EL (cell line): ENCODE measurements around the gene MTG1.
"Not testable (repeated sequence)": the region's sequence is repeated elsewhere in the genome, so short reads cannot be mapped to it uniquely, and the experiment has no call there.

Experiments
- DNase-seq: peaks from one replicate; pipeline ENCODE4 v3.0.0-alpha.2; 2016

The MTG1 gene

DNA sequence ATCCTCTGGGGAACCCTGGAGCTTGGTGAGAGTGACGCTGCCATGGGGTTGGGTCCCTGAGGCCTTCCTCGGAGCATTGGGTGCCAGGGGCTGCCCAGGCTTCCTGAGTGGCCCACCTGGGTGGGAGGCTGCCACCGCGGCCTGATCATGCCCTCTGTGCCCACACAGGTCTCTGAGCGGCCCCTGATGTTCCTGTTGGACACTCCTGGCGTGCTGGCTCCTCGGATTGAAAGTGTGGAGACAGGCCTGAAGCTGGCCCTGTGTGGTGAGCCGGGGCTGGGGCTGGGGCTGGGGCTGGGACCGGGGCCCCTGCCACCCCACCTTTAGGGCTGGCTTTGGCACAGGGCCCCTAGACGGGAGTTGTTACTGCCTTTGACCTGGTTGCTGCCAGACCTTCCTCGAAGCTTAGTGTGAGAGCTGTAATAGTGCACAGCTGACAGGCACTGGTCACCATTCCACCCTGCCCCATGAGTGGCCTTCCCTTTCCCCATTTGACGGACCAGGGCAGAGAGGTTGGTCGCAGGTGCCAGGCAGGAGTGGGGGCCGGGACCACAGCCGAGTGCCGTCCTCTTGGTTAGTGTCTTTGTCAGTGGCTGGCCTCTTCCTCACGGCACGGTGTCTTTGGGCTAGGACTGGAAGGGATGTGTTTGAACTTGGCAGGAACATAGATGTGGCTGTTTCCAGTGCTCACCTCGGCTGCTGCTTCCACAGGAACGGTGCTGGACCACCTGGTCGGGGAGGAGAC, 8.2 kb downstream of the MTG1 start:
- no peak for DNase-seq

DNA sequence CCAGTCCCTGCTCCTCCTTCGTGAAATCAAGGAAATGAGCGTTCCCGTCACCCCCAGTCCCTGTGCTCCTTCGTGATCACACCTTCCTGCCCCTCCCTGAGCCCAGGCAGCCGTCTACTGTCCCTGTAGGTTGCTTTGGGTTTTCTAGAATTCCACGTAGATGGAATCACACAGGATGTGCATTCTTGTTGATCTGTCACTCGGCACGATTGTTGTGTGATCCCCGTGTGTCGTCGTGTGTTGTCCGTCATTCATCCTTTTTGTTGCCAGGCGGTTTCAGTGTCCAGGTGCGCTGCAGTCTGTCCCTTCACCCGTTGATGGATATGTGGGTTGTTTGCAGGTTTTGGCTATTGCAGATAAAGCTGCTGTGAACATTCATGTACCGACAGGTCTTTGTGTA, 9.4 kb downstream of the MTG1 start:
- DNase-seq, result no peak

DNA sequence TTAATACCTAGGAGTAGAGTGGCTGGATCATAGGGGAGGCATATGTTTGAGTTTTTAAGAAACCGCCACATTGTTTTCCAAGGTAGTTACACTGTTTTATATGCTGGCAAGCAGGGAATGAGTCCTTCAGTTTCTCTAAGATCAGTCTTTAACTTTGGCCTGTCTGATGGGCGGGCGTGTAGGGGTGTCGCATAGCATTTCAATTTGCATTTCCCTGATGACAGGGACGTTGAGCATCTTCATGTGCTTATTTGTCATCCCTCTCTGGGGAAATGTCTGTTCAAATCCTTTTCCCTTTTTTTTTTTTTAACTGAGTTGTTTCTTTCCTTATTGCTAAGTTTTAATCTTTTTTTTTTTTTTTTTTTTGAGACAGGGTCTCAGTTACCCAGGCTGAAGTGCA, 9.8 kb downstream of the MTG1 start:
- no peak for DNase-seq

DNA sequence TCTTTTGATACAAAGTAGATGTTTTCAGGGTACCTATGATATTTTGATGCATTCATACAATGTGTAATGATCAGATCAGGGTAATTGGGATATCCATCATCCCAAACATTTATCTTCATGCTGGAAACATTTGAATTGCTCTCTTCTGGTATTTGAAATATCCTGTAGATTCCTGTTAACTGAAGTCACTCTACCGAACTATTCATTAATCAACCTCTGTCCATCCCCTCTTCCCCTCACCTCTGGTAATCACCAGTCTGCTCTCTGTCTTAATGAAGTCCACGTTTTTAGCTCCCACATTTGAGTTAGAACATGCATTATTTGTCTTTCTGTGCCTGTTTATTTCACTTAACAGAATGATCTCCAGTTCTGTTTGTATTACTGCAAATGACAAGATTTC, 11.3 kb downstream of the MTG1 start:
- peak; percentile 57 for DNase-seq

DNA sequence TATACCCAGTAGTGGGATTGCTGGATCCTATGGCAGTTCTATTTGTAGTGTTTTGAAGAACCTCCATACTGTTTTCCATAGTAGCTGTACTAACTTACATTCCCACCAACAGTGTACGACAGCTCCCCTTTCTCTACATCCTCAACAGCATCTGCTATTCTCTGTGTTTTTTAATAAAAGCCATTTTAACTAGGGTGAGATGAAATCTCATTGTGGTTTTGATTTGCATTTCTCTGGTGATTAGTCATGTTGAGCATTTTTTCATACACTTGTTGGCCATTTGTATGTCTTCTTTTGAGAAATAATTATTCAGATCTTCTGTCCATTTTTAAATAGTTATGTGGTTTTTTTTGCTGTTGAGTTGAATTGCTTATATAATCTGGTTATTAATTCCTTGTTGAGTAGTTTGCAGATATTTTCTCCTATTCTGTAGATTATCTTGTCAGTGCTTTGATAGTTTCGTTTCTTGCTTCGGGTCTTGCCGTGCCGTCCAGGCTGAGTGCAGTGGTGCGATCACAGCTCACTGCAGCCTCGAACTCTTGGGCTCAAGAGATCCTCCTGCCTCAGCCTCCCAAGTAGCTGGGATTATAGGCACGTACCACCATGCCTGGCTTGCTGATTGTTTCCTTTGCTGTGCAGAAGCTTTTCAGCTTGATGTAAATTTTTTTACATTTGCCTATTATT, 12.0 kb downstream of the MTG1 start:
- peak; percentile 64 for DNase-seq

DNA sequence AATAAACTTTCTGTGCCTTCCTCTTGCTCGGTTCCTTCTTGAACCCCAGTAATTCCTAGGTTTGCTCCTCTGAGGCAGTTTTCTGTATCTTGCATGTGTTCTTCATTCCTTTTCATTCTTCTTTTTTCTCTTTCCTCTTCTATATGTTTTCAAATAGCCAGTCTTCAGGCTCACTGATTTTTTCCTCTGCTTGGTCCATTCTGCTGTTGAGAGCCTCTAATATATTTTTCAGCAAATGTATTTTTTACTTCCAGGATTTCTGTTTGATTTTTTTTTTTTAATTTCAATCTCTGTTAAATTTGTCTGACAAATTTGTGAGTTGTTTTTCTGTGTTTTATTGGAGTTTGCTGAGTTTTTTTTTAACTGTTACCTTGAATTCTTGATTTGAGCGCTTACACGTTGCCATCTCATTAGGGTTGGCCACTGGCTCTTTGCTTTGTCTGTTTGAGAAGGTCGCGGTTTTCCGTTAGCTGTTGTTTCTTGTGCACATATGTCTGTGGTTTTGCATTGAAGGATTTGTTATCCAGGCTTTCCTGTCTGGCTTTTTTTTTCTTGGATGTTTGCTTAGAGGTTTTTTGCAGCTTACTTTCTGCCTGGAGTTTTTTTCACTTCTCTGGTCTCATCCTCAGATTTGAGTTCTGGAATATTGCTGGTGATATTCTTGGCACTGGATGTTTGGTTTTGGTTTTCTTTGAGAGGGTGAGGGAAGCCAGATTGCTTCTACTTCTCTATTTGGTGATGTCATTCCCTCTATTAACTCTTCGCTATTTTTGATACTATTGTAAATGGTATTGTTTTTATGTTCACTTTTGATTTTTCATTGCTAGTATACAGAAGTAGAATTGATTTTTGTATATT, 17.8 kb downstream of the MTG1 start:
- DNase-seq, result no peak

DNA sequence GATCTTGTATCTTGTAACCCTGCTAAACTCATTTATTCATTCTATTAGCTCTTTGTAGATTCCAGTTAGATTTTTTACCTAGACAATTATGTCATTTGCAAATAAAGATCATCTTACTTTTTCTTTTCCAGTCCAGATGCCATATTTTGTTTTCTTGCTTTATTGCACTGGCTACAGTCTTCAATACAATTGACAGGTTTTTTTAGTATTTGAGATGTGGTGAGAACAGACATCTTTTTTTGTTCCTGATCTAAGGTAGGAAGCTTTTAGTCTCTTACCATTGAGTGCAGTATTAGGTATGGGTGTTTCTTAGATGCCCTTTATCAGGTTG, 18.4 kb downstream of the MTG1 start:
- DNase-seq, result no peak

DNA sequence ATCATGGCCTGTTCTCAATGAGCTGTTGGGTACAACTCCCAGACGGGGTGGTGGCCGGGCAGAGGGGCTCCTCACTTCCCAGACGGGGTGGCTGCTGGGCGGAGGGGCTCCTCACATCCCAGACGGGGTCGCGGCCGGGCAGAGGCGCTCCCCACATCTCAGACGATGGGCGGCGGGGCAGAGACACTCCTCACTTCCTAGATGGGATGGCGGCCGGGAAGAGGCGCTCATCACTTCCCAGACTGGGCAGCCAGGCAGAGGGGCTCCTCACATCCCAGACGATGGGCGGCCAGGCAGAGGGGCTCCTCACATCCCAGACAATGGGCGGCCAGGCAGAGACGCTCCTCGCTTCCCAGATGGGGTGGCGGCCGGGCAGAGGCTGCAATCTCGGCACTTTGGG, 20.4 kb downstream of the MTG1 start:
- not testable (repeated sequence) for DNase-seq

DNA sequence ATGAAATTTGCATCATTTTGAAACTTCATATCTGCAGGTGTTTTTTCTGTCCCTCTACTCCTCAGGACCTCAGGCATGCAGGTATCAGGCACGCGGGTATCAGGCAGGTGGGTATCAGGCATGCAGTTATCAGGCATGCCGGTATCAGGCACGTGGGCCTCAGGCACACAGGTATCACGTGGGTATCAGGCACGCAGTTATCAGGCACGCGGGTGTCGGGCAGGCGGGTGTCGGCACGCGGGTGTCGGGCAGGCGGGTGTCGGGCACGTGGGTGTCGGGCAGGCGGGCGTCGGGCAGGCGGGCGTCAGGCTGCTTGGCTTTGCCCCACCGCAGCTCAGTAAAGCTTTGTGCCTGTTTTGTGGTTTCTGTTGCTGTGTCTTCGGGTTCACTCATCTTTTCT, 21.8 kb downstream of the MTG1 start:
- no peak for DNase-seq

DNA sequence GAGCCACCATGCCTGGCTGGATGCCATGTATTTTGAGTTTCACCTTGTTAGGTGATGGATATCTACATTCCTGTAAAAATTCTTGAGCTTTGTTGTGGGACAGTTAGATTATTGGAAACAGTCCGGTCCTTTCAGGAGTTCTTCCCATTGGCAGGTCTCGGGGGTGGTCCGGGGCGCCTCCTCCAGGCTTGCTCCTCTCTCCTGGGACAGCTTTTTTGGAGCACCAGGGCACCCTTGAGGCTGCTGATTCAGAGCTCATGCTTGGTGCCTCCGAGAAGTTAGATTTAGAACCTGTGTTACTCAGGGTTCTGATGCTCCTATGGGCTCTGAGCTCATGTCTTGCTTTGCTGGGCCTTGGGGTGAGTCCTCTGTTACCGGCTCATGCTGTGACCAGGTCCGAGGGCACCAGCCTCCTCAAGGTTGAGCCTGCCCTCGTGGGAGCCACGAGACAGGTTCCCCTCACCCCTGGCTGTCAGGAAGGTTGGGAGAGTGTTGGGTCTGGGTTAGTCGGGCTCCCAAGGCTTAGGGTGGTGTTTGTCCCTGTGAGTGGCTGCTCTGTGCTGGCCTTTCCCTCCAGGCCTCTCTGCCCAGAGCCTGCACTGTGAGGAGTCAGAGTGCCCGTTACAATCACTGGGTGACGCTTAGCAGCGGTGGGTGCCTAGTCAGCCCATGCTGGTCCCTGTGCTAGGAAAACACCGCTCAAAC, 24.5 kb downstream of the MTG1 start:
- no peak for DNase-seq

DNA sequence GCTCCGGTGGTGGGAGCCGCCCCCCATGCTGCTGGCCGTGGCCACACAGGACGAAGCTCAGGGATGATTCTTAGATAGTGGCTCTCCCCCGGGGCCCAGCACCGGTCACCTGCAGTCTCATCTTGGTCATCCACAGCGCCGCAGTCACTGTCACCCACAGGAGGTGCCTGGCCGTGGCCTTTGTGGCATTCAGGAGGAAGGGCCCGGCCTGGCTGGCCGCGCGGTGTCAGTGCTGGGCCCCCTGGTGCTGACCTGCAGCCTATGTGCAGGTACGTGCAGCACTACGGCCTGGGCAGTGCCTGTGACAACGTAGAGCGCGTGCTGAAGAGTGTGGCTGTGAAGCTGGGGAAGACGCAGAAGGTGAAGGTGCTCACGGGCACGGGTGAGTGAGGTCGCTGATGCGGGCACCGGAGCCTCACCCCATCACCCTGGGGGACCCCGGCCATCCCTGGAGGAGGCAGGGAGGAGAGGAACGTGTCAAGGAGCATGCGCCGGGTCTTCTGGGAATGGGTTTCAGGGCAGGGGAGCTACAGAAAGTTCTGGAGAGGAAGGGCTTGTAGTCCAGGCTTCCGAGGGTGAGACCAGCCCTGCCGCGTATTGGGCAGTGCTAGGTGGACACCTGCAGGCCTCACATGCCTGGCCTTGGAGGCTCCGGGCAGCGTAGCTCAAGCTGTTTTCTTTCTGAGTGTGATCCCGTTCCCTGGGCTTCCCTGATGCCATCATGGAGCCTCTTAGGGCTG, 25.4 kb downstream of the MTG1 start:
- no peak for DNase-seq

DNA sequence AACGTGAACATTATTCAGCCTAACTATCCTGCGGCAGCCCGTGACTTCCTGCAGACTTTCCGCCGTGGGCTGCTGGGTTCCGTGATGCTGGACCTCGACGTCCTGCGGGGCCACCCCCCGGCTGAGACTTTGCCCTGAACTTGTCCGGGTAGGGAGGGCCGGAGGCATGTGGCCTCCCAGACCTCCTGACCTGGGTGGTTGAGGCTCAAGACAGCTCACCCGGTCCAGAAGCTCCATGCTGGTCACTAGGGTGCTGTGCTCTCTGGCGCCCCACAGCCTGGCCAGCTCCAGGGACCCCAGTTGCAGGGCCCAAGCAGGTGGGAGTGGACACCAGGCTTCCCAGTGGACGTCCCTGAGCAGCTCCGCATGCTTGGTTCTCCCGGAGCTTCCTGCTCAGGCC, 26.1 kb downstream of the MTG1 start:
- no peak for DNase-seq

DNA sequence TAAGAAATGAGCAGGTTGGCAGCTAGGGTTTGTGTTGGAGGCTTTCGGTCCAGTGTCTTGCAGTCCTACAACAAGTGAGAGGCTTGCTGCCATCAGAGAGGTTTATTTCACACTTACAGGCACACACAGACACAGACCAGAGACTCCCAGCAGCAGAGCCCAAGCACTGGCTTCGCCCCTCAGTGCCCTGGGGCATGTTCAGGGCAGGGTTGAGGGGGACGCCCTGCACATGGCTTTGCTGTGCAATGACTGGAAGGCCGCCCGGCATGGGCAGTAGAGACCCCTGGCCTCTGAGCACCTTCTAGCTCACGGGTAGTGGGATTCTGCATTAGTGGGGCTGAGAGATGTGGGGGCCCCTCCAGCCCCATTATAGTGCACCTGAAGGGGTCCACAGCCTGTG, 26.6 kb downstream of the MTG1 start:
- DNase-seq, result no peak

DNA sequence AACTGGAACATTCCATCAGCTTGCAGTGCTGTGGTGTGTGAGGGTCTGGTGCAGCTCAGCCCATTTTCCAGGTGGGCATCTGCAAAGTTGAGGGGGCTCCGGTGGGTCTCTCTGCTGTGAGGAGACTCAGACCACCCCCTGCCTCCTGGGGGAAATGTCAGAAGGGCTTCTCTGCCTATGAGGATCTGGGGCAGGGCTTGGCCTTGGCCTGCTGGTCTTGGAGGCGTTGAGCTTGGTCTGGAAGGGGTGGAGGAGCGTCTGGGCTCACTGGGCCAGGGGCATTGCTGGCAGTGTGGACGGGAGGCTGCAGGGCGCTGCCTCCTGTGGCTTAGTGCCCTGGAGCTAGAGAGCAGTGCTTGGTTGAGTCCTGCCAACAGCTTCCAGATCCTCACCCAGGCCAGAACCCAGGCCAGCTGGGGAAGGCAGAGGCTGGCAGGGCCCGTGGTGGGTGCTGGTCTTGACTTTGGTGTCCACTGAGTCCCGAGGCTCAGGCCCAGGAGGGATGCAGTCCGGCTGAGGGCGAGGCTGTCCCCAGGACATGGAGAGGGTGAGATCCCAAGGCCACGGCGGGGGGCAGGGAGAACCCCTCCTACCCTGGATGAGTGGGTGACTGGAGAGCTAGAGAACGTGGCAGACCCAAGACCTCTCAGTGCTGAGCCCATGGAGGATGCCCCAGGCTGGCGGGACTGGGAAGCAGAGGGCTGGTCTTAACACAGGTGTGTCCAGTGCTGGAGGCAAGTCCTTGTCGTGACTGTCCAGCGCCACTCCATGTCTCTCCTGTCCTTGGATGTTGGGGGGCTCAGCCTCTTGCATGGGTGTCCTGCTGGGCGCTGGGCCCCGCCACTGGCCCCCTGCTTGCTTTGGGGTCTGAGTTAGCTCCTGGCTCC, 27.6 kb downstream of the MTG1 start:
- DNase-seq, result no peak

DNA sequence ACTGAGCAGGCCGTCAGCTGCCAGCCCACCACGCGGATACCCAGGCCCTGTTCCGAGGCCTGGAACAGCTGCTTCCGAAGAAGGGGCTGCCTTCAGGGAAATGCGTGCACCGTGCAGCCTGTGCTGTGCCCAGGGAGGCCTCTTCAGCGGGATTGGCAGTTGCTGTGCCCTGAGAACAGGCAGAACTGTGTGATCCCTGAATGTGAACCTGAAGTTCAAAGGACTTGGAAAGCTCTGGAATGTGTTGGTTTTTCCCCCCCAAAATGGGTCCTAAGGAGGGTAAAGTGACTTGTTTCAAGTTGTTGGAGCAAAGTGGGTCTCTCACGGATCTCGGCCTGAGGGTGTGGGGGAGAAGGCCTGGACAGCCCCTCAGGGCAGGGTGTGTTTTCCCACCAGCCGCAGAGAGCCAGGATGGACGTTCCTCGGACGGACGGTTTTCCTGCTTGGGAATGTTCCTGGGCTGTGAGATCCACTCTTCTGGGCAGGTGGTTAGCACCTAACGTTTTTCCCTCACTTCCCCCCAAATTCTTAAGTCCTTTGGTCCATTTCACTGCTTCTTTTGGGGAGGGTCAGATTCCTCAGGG, 28.4 kb downstream of the MTG1 start:
- DNase-seq, result no peak

DNA sequence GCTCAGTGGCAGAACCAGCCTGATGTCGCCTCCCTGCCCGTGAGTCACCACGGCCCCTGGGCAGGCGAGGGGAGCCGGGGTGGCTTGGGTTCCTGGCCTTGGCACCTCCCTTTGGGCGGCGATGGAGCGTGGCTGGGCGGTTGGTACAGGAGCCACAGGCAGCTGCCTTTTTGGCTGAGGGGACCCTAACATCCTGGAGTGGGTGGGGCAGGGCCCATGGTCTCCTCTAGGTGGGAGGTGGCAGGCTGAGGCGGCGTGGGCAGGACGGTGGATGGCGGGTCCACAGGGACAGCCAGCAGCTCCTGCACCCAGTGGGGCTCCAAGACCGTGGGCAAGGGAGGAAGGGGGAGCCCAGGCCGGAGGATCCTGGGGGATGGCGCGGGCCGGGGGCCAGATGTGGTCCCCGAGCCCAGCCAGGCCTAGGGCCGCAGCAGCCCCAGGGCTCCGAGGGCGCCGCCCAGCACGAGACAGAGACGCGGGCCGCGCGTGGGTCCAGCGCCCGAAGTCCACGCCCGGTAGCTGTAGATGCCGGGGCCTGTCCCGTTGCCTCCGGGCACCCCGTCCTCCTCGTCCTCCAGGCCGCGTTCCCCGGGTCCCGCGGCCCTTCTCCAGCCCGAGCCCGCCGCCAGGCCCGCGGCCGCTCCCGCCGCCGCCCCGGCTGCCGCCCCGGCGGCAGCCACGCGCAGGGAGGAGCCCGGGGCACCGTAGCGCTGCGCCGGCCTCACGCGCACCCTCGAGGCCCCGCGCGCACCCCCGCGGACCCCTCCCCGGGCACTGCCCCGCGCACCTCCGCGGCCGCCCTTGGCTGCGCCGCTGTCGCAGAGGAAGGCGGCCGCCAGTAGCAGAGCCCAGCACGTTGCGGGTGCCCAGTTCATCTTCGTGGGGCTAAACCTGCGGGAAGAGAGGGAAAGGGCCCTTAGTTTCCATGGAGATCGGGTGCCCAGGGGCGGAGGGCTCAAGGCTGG, 29.1 kb downstream of the MTG1 start:
- DNase-seq, result no peak

DNA sequence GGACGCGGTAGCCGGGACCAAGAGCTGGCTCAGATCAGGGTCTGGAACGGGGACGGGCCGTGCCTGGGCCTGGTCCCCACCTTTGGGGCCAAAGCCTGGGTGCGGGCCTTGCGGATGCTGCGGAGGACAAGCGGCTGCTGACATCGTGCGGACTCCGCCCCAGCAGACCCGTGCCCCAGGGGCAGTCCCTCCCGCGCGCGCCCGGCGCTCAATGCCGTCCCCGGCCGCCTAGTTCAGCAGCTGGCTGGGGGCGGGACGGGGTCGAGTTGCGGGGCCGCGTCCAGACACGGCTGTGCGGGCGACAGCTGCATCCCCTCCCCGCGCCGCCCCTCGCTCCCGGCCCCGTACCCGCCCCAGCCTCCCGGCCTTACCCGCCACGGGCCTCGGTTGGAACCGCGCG, 30.1 kb downstream of the MTG1 start:
- not testable (repeated sequence) for DNase-seq

DNA sequence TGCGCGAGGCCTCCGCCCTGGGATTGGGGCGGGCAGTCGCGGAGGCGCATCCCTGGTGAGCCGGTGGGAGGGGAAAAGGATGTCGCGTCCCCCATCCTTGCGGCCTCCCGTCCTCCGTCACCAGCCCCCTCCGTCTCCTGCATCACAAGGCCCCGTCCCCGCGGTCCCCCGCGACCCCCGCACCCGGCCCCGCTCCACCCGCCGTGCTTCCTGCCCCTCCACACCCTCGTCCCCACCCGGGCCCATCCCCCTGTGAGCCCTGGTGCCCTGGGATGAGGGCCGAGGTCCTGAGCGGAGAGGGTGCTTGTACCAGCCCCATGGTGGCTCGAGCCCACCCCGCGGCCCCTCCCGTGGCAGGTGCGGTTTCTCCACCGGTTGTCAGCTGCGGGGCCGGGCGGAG, 30.6 kb downstream of the MTG1 start, which contains the start of gene SPRN:
Gene SPRN (minus strand): TSS at position 25 of the 400 bp plus-strand sequence. CDS start 944 bp downstream, outside the sequence.
- not testable (repeated sequence) for DNase-seq

DNA sequence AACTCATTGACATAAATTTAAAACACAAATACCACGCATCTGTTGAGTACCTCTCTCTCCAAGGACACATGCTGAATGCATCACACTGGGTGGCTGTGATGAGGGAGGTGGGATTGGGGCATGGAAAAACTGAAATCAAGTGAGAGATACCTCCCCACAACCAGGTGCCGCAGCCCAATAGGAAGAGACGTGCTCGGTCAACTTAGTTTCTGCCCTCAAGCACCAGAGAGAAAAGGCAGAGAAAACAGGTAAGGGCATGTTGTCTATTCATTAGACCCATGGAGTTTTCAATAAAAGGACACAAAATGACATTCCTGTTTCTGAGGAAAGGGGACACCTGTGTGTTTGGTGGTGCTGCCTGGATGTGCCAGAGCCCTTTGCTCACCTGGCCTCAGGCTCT, 35.6 kb downstream of the MTG1 start:
- not testable (repeated sequence) for DNase-seq
